MCF 10A (cell line): ENCODE data around the gene NKIRAS2. TPM values are rescaled to one million over a fixed set of nuclear protein-coding genes. Genes with fewer than 3 reads are reported as not detected.
"Not testable (repeated sequence)": the region's sequence is repeated elsewhere in the genome, so short reads cannot be mapped to it uniquely, and the experiment has no call there.

Experiments used
- BruUV-seq: library from RNA; stranded (reverse); fragments of 400-500 nt; replicated peaks from 2 replicates; lab custom pipeline; 2021; lab: Mats Ljungman, UMichigan
- CTCF ChIA-PET: fragments of 300-600 bp; sonication (Branson Sonifier 250); formaldehyde crosslinking; extraction: SDS; loops from one replicate; lab custom pipeline; 2021; ENCODE audit warnings: antibody characterized with exemption, inconsistent platforms; lab: Yijun Ruan, JAX
- POLR2A ChIA-PET: fragments of 300-600, 350-650 bp; sonication (Branson Sonifier 250); formaldehyde crosslinking; extraction: SDS; loops from one replicate; lab custom pipeline; 2020; ENCODE audit warnings: antibody characterized with exemption, inconsistent platforms; lab: Yijun Ruan, JAX
- DNase-seq: peaks from one replicate; pipeline ENCODE4 v3.0.0-alpha.2; 2018; ENCODE audit not compliant: unreplicated experiment
- H3K27ac Mint-ChIP-seq: one replicate; pipeline ENCODE4 v1.8.0; 2022; ENCODE audit warnings: mild to moderate bottlenecking, low read depth, mixed read lengths; ENCODE audit not compliant: unreplicated experiment
- H3K27me3 Mint-ChIP-seq: one replicate; pipeline ENCODE4 v1.8.0; 2022; ENCODE audit warnings: mixed read lengths; ENCODE audit not compliant: insufficient read depth, unreplicated experiment
- H3K36me3 Mint-ChIP-seq: one replicate; pipeline ENCODE4 v1.8.0; 2022; ENCODE audit warnings: mild to moderate bottlenecking, moderate library complexity, mixed read lengths; ENCODE audit not compliant: insufficient read depth, unreplicated experiment
- H3K4me1 Mint-ChIP-seq: one replicate; pipeline ENCODE4 v1.8.0; 2022; ENCODE audit warnings: mixed read lengths; ENCODE audit not compliant: insufficient read depth, unreplicated experiment
- H3K4me3 Mint-ChIP-seq: one replicate; pipeline ENCODE4 v1.8.0; 2022; ENCODE audit warnings: mild to moderate bottlenecking, moderate library complexity, mixed read lengths; ENCODE audit not compliant: unreplicated experiment
- H3K9me3 Mint-ChIP-seq: one replicate; pipeline ENCODE4 v1.8.0; 2022; ENCODE audit warnings: mixed read lengths; ENCODE audit not compliant: unreplicated experiment
- CTCF ChIP-seq: fragments of 200-600 bp; IDR thresholded peaks from one replicate; pipeline ENCODE4 v1.8.0; 2022; ENCODE audit warnings: antibody characterized with exemption, mild to moderate bottlenecking; ENCODE audit not compliant: unreplicated experiment
- intact Hi-C: fragments of 100-400 bp; cut with micrococcal nuclease; formaldehyde crosslinking; loops from 2 replicates; pipeline ENCODE4 v1.14.1; 2022
- total RNA-seq: library from RNA; stranded (reverse); gene quantifications from 2 replicates; pipeline ENCODE4 v1.2.3, GENCODE V29; 2022

Gene NKIRAS2
- total RNA-seq, 1 experiment from 2014 or later = 34.1 TPM

- Mint-ChIP-seq H3K27ac (peak overlapping the region; percentile 64), H3K4me3 (no peak overlapping the region), H3K36me3 (peaks cover 23% of the 10 kb centered on the region), H3K27me3 (no peaks in the 10 kb centered on the region), H3K9me3 (no peaks in the 10 kb centered on the region), H3K4me1 (peaks cover 28% of the 10 kb centered on the region)
- no peak for TF ChIP-seq CTCF
- intact Hi-C loops = no loop called here
- POLR2A ChIA-PET = interaction anchor here (0.7 to 1.5 kb wide), 4 partner anchors 9 to 49 kb away, joined by 3 to 14 read pairs (median 4); partner anchors contain the start of genes DNAJC7 and NKIRAS2
- no TSS peak for BruUV-seq
- CTCF ChIA-PET = interaction anchor here (0.8 kb wide), 1 partner anchor 37 kb away, joined by 4 read pairs; no protein-coding TSS in a partner anchor
- no peak for DNase-seq
Observed at GRCh38 chr17:42009170-42009569, 10.7 kb upstream of the NKIRAS2 start.

GRCh38 chr17:42010266-42010680, 9.6 kb upstream of the NKIRAS2 start:
- peak; percentile 72 for DNase-seq
- intact Hi-C loops, H3K27me3 Mint-ChIP-seq, POLR2A ChIA-PET, H3K9me3 Mint-ChIP-seq, BruUV-seq: not testable (repeated sequence)
- Mint-ChIP-seq H3K4me3 (peak overlapping the region; percentile 47), H3K27ac (peak overlapping the region; percentile 64), H3K36me3 (peaks cover 22% of the 10 kb centered on the region), H3K4me1 (peaks cover 28% of the 10 kb centered on the region)
- CTCF ChIA-PET = interaction anchor here (0.6 to 0.9 kb wide), 3 partner anchors 13 to 212 kb away, joined by 3 to 4 read pairs (median 3); no protein-coding TSS in a partner anchor

GRCh38 chr17:42010898-42011516, 8.9 kb upstream of the NKIRAS2 start:
- Mint-ChIP-seq H3K27me3 (no peaks in the 10 kb centered on the region), H3K4me1 (peaks cover 28% of the 10 kb centered on the region), H3K9me3 (no peaks in the 10 kb centered on the region), H3K4me3 (peak overlapping the region; percentile 47), H3K27ac (peak overlapping the region; percentile 64), H3K36me3 (peaks cover 16% of the 10 kb centered on the region)
- no TSS peak for BruUV-seq
- POLR2A ChIA-PET = interaction anchor here (0.6 to 3.6 kb wide), 5 partner anchors 9 to 762 kb away, joined by 3 to 11 read pairs (median 4); partner anchors contain the start of genes CNP, KLHL11, NAGLU and NKIRAS2
- TF ChIP-seq CTCF = no peak
- CTCF ChIA-PET = no interaction called here
- intact Hi-C loops = no loop called here
- peak; percentile 64 for DNase-seq

GRCh38 chr17:42012363-42012762, 7.5 kb upstream of the NKIRAS2 start:
- H3K36me3 Mint-ChIP-seq, intact Hi-C loops, H3K27me3 Mint-ChIP-seq, H3K4me3 Mint-ChIP-seq, DNase-seq, BruUV-seq, H3K9me3 Mint-ChIP-seq: not testable (repeated sequence)
- CTCF ChIA-PET = interaction anchor here (0.6 kb wide), 2 partner anchors 184 to 1498 kb away, joined by 3 to 5 read pairs; no protein-coding TSS in a partner anchor
- POLR2A ChIA-PET = interaction anchor here (1.2 to 3.6 kb wide), 4 partner anchors 8 to 524 kb away, joined by 3 to 11 read pairs (median 4); partner anchors contain the start of genes CNP, KLHL11 and NAGLU
- H3K4me1 Mint-ChIP-seq = peaks cover 24% of the 10 kb centered on the region
- H3K27ac Mint-ChIP-seq = peak overlapping the region; percentile 20

GRCh38 chr17:42013740-42014139, 6.2 kb upstream of the NKIRAS2 start:
- CTCF ChIA-PET, DNase-seq, H3K27ac Mint-ChIP-seq, H3K9me3 Mint-ChIP-seq, intact Hi-C loops, H3K27me3 Mint-ChIP-seq, BruUV-seq, H3K36me3 Mint-ChIP-seq, H3K4me3 Mint-ChIP-seq: not testable (repeated sequence)
- peaks cover 32% of the 10 kb centered on the region for H3K4me1 Mint-ChIP-seq
- POLR2A ChIA-PET = interaction anchor here (3.6 kb wide), 1 partner anchor 47 kb away, joined by 11 read pairs; the partner anchor contains the start of gene CNP
